Activated CD8-positive, alpha-beta memory T cell treated with anti-CD3 and anti-CD28 coated beads, Interleukin-2, amount 50 U/mL, for 1 hour (primary cell): ENCODE data around the gene P2RY14.

ENCODE experiments used
- DNase-seq: peaks from one replicate; pipeline ENCODE4 v3.0.0-alpha.2; 2020; ENCODE audit errors: extremely low read depth

P2RY14 gene

DNA sequence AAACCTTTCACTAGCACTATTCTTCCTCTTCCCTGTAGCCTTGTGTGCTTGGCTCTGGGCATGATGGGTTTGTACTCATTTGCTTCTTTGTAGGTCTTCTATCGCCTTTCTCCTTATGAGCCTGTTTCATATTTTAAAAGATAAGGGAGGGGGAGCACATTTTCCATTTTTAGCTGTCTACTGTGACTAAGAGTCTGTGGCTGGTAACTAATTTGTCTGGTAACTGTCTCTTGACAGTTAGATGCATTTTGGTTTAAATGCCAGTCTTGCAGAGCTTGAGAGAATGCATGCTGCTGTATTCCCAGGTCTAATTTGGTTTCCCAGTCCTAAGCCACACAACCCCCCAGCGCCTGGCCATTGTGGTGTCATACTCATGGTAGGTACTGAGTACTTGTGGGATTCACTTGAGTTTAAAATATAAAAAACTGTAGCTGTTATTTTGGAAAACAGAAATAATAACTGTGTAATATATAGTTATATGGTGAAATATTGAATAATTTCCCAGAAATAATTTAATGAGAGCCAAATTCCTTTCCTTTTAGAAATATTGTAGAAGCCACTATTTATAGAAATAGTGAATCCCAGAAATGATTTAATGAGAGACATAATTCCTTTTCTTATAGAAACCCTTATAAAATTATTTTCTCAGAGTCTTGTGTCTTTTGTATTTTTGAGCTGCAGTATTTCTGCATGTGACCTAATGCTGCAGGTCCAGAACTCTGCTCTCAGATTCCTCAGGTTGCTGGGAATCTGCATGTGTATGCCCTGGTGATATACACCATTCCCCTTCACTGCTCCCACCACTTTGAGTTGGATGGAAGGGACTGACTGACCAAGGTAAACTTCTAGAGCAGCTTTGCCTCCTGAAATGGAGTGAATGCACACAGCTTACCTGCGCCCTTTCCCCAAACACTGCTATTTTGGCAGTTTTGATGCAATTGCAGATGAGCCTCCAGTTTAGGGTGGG is 61.4 kb downstream of the P2RY14 start:
- DNase-seq = no peak

DNA sequence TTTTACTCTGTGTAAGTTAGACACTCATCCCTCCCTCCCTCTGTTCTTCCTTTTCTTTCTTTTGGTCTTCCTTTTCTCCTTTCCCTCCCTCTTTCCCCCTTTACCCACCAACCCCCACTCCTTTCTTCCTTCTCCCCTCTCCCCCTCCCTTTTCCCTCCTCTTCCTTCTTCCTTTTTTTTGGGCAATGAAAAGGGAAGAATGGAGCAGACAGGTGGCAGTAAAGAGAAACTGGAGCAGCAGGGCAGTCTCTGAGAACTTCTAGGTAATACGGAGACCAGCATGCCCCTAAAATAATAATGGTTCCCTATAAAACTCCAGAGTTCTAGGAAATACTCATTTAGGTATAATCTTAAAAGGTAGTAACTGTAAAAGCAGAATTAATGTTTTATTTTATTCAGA is 63.9 kb downstream of the P2RY14 start:
- no peak for DNase-seq

DNA sequence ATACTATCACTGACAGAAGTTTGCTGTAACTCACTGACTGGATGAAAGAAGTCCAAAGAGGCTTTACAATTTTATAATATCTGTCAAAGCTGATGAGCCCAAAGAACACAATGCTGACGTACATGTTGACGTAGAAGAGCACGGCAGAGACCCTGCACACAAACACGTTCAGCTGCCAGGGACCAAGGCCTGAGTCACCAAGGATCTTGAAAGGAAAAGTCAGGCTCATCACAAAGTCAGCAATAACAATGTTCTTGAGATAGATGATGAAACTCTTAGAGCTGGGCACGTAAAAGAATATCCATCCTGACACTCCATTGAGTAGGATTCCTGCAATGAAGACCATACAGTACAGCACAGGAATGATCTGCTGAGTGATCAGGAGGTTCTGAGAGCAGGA is 64.5 kb downstream of the P2RY14 start:
- DNase-seq = no peak

DNA sequence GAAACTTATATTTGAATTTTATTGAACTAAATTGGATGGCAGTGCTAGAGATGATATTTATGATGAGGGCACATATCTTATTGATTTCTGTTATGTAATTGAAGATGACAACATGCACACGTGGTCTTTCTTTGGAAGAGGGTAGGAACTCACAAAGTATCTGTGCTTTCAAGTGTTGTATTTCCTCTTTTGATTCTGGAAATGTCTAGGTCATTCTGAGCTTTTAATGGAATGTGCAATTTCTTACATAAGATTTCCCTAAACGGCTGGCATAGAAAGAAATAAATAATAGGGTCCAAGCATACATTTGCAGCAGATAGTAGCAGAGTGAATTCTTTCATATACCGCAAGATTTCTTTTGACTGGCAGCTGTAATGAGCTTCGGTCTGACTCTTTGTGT is 65.2 kb downstream of the P2RY14 start:
- DNase-seq = no peak

DNA sequence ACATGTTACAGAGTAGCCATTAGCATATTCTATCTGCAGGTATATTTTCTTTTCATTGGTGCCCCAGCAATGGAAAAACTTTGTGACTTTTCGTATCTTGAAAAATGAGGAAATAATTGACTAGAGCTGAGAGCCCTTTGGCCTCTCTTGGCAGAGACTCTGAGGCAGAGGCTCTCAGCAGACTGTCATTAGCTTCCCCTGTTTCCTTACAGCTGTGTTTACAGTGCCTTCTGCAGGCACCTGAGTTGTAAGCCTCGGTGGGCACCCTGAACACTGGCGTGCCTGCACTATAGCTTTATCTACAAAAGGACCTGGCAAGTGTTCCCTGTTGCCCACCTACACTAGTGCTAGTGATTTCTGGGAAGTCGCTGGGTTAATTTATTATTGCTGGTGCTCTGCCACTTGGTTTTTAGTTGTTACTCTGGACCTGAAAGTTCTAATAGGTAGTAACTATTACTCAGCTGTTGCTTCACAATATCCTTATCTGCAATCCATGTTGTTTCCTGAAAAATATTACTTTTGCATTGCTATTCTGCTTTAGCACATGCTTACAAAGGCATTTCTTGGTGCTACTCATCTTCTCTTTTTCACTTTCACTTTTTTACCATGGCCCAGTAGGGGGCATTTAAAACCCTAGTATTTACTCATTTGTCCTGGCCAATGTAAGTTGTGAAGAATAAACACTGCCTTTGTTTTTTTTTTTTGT is 67.5 kb downstream of the P2RY14 start:
- DNase-seq = no peak

DNA sequence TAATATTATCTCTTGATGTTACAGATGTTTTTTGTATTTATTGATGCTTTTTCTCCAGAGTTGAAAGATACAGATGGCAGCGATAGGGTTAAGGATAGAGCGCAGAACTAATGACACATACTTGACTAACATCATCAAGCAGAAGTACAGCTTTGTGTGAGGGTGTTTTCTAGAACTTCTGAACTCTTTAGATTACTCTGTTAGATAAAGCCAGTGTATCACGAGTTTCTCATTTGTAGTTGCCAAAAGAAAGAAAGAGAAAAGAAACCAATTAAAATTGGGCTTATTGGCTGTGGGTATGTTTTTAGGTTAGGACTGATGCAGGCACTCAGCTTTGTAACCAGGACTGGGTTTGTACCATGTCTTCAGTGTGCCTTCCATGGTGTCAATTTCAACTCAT is 68.7 kb downstream of the P2RY14 start:
- DNase-seq = no peak

DNA sequence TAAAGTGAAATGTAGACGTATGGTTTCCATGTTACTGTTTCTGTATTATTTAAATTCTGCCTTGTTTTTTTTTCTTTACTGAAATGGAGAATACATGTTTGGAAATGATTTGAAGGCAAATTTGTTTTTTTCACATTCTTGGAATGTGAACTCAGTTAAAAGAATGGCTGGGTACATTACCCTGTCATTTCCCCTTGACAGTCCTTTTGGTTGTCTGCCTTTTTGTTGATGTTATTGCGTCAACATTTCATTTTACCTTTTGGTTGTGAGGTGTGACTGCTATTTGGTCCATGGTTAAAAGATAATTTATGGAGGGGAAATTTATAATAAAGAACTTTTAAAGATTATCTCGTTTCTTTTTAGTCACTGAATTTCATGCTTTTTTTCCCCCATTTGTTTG is 72.1 kb downstream of the P2RY14 start:
- no peak for DNase-seq

DNA sequence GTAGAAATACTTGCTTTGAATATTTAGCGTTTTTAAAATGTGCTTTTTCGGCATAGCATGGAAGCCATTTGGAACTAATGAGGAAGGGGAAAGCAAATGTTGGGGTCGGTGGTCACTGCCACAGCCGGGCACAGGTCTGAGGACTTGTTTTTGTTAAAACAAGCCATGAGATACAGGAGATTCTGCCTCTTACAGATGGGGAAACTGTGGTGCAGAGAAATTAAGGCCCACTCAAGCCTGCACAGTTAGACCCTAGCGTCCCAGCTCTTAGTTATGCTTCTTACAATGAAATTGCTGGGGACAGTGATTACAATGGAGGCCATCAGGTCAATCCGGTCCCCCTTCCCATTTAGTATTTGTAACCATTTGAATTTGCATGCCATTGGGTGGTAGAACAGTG is 72.9 kb downstream of the P2RY14 start:
- DNase-seq = no peak

DNA sequence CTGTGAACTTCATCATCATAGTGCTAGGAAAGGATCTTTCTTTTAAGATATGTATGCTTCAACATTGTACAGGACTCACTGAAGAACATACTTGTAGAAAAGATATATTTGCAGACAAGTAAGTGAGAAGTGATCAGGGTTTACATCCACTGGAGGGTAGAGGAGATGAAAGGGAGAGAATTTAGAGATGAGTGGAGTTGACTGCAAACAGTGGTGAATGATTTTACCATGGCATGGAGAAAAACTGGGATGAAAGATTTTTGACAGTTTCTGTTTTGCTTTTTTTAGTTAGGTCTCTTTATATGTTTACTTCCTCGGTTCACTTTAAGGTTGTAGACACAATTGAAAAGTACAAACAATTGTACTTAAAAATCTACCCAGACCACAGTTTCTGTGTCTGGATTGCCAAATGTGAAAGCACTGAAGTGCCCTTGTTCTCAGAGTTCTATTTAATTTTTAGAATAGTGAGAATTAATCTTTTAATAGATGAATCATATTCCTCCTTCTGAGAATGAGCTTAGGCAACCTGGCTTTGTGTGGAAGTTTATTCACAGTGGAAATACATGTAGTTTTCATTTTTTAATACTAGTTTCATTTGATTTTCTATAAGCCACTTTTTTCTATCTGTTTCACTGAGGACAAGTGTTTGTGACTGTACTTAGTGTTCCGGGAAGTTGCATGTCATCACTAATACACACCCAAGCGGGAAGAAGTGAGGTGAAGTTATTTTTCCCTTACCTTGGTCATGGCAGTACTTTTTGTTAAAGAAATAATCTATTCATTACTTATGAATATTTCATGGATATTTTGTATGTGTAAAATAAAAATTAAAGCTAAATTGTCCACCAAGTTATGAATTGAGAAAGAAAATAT is 73.6 kb downstream of the P2RY14 start:
- no peak for DNase-seq

DNA sequence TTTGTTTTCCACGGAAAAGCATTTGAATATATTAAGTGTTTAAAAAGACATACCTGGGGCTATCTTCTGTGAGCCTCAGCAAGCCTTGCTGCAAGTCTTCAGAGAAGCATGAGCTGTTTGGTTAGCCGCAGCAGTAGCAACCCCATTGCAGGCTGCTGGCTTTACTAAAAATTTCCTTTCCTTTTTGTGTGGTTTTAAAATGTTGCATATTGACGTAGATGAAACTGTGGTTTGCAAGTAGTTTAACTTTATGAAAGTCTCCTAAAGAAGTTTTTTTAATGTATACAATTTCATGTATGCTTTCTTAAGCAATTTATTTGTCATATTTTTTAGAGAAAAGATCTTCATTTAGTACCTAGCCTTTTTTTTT is 75.3 kb downstream of the P2RY14 start, which contains the start of gene GPR171:
Gene GPR171, minus strand, starts transcription at position 166 of the 370 bp plus-strand sequence. CDS start 3,830 bp downstream, outside the sequence.
- DNase-seq = peak; percentile 59

DNA sequence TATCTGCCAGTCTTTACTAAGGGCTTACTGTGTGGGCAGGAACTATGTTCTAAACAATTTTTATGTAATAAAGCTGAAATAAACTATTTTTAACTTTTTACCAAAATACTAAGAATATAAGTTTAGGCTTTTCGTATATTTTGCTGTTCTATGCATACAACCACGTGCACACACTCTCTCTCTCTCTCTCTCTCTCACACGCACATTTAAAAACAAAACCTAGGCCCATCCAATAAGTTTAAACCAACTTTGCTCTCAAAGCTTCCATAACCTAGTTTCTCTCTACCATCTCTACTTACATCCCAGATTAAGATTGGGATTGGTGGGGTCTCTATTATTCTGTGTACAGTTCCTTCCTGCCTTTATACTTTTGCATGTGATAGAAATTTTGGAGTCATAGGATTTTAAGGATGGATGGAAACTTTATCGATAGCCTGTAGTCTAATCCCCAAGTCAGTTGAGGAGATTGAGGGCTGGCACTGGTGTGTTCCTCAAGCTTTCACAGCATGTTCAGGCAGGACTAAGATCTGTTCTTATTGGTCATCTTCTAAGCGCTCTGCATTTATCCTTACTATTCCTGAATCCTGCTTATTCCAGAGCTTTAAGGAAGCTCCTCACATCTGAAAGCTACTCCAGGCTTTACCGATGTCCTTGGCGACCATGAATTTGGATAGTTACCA is 77.2 kb downstream of the P2RY14 start:
- DNase-seq = no peak

DNA sequence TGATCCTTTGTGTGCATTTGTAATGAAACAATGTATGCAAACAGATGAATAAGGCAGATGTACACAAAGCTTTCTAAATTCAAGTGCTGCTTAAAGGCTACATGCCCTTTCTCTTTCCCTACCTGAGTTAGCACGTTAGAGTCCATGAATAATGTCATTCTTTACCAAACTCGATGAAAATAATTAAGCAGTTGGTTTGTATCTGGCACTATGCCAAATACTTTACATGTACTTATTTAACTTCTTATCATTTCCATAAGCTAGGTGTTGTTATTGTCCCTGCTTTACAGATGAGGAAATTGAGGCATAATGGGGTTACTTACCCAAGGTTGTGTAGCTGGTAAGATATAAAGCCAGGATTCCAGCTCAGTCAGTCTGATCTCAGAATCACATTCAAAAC is 77.8 kb downstream of the P2RY14 start:
- no peak for DNase-seq

DNA sequence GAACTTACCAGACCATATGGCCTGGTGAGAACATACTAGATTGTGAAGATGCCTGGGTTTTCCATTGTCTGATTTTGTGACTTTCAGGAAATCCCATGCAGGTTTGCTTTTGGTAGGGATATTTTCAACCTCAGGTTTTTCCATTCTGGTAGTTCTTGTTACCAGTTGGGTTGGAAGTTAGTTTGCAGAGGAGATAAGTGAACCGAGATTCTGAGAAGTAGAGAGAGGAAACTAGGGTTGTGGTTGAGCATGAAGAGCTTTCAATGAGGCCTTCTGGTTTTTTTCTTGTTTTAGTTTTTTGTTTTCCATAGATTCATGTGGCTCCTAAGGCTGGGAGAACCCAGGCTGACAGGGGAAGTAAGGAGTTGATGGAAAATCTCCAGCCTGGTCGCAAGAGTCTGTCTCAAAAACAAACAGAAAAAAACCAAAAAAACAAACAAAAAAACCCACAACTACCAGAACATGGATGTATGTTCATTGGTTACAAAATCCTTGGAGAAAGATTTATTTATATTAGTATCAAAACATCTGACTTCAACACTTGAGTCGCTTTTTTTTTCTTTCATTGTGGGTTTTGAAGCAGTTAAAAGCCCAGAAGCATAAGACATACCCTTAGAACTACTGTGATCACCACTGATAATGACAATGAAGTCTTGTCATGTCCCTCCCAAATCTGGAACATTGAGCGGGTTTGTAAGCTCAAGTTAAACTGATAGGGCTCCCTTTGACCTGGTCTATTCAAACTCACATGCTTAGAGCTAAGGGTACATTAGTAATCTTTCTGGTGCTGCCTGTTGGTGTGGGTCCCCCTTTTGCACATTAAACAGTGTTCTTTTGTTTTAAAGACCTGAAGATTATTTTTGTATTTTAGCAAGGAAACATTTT is 78.5 kb downstream of the P2RY14 start:
- DNase-seq = no peak

DNA sequence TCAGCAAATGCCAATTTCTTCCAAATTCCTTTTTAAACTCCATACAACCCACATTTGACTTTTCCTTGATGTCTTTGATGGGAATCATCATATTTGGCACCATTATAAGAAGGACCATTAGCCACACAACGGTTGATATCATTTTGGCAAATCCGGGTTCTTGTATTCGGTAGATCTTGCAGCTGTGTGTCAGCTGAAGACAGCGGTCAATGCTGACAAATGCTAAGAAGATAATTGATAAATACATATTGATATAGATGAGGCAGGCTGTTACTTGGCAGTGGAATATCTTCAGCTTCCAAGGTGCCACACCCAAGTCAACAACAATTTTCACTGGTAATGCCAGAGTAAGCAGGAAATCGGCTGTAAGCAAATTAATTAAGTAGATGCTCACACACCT is 79.5 kb downstream of the P2RY14 start:
- DNase-seq = no peak

DNA sequence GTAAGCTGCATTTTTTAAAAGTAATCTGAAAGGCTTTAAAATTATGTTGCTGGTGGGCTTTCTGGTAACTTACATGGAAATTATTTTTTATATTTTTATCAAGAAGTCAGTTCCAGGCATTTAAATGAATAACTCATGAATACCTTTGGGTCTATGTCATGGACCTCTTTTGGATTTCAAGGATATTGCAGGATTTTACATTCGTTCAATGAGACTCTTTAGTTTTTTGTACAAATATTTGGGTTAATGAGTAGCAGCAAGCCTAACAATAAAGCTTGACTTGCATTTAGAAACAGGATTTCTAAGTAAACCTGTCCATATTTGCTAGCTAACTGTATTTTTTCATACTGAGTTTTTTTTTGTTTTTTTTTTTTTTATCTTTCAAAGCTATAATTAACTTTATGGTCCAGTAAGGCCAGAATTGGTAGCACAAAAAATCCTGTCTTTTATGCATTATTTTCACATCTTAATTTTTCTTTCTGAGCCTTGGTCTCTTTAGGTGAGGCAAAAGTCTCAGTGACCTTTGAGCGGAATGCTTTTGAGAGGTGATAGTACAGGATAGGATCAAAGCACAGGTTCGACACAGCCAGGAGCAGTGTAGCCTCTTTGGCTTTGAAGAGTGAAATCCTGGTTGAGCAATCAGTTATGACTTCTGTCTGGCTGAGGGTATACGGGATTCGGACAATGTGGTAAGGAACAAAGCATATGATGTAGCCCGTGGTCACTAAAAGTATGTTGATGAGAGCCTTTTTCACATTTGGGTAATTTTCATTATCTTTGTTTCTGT is 80.2 kb downstream of the P2RY14 start:
- no peak for DNase-seq

DNA sequence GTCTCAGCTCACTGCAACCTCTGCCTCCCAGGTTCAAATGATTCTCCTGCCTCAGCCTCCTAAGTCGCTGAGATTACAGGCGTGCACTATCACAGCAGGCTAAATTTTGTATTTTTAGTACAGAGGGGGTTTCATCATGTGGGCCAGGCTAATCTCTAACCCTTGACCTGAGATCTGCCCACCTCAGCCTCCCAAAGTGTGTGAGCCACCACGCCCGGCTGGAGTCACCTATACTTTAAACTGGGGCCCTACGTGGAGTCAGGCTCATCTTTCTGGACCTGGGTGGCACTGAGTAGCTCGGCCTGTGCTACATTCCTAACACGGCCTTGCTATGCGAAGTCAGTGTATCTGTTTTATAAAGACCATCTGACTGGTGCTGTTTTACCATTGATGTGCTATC is 81.1 kb downstream of the P2RY14 start:
- no peak for DNase-seq

DNA sequence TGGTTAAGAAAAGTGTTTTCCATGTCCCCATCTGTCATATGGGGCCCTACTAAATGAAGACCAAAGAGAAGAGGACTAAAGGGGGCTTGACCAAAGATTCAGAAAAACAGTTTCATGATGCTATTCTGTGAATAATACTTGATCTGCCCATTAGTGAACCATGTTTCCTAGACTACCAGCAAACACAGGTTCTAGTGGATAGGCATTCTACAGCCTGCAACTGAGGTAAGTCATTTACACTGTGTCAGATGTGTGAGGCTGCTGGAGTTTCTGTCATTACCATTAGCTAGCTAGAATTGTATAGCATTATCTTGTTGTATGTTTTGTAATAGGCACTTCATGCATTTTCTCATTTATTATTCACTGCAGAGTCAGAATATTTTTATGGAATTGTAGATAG is 81.9 kb downstream of the P2RY14 start:
- DNase-seq = no peak

DNA sequence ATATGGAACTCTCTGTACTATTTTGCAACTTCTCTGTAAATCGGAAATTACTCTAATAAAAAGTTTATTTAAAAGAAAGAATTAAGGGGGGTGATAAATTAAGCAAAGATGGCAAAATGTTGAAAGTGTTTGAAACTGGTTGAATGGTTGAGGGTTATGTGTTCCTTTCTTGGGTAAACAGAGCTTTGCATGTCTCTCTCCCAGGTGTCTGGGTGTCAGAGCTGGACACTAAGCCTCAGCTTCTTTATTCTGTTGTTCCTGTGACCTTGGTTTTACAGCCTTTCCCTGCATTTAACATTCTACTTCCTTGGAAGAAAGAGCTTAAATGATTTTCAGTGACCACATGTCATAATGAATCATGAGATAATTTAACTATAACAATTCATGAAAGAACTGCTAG is 82.5 kb downstream of the P2RY14 start:
- no peak for DNase-seq

DNA sequence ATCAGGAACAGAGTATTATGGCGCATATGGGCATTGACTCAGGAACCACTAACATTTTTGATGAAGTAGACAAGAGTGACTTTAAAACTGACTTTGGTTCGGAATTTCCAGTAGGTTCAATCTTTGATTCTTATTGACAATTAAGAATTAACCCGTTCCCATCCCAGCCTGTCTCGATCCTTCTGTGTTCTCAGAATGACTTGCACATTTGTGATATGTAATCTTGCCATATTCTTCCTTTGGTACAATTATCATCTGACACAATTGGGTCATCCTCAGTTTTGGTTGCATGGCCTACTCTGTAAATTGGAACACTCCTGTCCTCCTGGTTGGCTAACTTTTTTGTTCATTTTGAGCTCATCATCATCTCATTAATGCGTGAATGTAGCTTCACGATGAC is 85.8 kb downstream of the P2RY14 start:
- no peak for DNase-seq

DNA sequence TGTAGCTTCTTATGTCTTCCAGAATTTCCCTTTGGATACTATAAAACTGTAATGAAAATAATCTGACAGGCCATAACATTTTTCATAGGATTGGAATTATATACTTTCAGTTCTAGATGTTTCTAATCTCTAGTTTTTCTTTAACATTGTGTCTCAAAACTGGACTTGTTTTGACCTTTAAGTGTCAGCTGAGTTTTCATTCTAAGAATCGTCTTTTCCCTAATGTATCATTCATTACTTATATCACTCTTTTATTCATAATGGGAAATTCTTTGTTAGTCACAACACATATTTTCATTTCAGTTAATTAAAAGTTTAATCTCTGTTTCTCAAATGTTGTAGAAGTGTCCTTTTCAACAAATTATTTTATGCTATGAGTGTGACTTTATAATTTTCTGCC is 87.2 kb downstream of the P2RY14 start:
- DNase-seq = no peak
